ENCODE measurements around the gene ADGRV1.
A peak's percentile ranks its signal among the peaks of the same experiment; 100 is the strongest.
"Not testable (repeated sequence)": the region's sequence is repeated elsewhere in the genome, so short reads cannot be mapped to it uniquely, and the experiment has no call there.

Gene ADGRV1

GRCh38 chr5:90824436-90824835 is 265.8 kb downstream of the ADGRV1 start:
- DNase-seq: no peak

GRCh38 chr5:90830058-90830457 is 271.5 kb downstream of the ADGRV1 start:
- no peak for DNase-seq

GRCh38 chr5:90833753-90834152 is 275.2 kb downstream of the ADGRV1 start:
- DNase-seq: no peak

- DNase-seq: no peak
Measured at GRCh38 chr5:90834711-90835110, 276.1 kb downstream of the ADGRV1 start.

- DNase-seq: peak; percentile 47 to 63
Measured at GRCh38 chr5:90843443-90843842, 284.8 kb downstream of the ADGRV1 start.

- no peak for DNase-seq
Measured at GRCh38 chr5:90844931-90845330, 286.3 kb downstream of the ADGRV1 start.

GRCh38 chr5:90845723-90846554 is 287.3 kb downstream of the ADGRV1 start:
- DNase-seq: no peak

- DNase-seq: not testable (repeated sequence)
Measured at GRCh38 chr5:90847606-90848005, 289.0 kb downstream of the ADGRV1 start.

GRCh38 chr5:90849939-90850338 is 291.3 kb downstream of the ADGRV1 start:
- no peak for DNase-seq

GRCh38 chr5:90852531-90852930 is 293.9 kb downstream of the ADGRV1 start:
- no peak for DNase-seq

- no peak for DNase-seq
Measured at GRCh38 chr5:90853750-90854149, 295.2 kb downstream of the ADGRV1 start.

- peak; percentile 38 to 54 for DNase-seq
Measured at GRCh38 chr5:90854169-90854568, 295.6 kb downstream of the ADGRV1 start.

GRCh38 chr5:90855296-90856010 is 296.9 kb downstream of the ADGRV1 start:
- no peak for DNase-seq

- DNase-seq: no peak
Measured at GRCh38 chr5:90861843-90862586, 303.4 kb downstream of the ADGRV1 start.

GRCh38 chr5:90865180-90865579 is 306.6 kb downstream of the ADGRV1 start:
- DNase-seq: no peak

GRCh38 chr5:90866333-90866732 is 307.7 kb downstream of the ADGRV1 start:
- peak; percentile 66 to 78 for DNase-seq

GRCh38 chr5:90866915-90867731 is 308.5 kb downstream of the ADGRV1 start:
- DNase-seq: no peak

GRCh38 chr5:90868799-90869198 is 310.2 kb downstream of the ADGRV1 start:
- DNase-seq: no peak

GRCh38 chr5:90871391-90871991 is 312.9 kb downstream of the ADGRV1 start:
- no peak for DNase-seq

- DNase-seq: no peak
Measured at GRCh38 chr5:90873033-90873517, 314.5 kb downstream of the ADGRV1 start.

GRCh38 chr5:90874066-90874465 is 315.5 kb downstream of the ADGRV1 start:
- DNase-seq: no peak

- DNase-seq: no peak
Measured at GRCh38 chr5:90875456-90875855, 316.9 kb downstream of the ADGRV1 start.
